HG03432 (cell line): Measurements from ENCODE around the gene IL10RA.
A peak's percentile ranks its signal among the peaks of the same experiment; 100 is the strongest.
"Not testable (repeated sequence)": the region's sequence is repeated elsewhere in the genome, so short reads cannot be mapped to it uniquely, and the experiment has no call there.

Experiments
- ATAC-seq: cut with Tn5 transposase; IDR thresholded peaks from one replicate; pipeline ENCODE4 v1.9.1; 2021; ENCODE audit warnings: mild to moderate bottlenecking, moderate library complexity; ENCODE audit not compliant: unreplicated experiment

The IL10RA gene

DNA sequence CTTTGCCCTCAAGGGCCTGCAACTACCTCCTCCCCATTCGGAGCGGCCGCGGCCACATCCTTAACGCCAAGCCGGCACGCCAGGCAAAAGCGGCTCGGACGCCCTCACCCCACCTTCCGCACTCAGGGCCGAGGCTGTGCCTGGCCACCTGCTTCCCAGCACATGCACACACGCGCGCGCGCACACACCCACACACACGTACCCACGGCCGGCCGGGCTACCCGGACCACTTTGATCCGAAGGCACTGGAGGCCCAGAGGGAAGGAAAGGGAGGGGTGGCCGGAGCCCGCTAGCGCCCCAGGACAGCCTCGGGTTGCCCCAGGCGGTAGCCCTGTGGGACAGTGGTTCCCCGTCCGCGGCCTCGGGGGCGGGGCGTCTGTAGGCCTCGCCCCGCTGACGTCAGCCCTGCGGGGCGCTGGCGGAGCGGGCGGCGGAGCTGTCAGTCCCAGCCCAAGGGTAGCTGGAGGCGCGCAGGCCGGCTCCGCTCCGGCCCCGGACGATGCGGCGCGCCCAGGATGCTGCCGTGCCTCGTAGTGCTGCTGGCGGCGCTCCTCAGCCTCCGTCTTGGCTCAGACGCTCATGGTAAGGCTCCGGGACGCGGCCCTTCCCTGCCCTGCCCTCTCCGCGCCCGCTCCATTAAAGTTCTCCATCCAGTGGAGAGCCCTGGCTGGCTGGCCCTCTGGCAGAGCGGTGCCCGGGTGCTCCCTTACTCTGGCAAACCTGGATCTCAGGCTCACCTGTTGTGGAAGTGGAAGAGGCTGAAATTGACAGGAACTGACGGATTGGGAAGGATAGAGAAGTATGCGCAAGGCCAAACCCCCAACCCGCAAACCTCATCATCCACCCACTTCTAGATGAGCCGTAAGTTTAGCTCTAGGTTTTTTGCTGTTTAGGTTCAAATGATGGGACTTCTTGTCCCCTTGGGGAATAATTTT is at the start of gene IL10RA:
TSS of gene IL10RA (plus strand) at position 442 of the 935 bp plus-strand sequence. CDS start at position 516, 74 bp downstream.
- ATAC-seq = peak; percentile 89

DNA sequence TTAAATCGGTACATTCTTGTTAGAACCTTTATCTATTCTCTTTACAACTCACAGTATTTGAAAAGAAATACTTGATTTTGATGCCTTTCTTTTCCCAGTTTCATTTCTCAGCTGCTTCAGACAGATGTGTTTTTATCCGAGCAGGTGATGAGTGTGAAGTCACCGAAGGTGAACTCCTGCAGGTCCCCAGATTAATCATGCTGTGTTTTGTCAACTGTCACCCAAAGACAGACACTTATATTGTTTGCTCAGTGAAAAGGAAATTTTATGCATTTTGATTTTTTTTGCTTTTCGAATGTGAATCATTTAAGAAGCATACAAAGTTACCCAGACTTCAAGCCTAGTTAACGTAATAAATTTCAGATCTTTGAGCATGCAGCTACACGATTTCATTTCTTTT is 49.2 kb upstream of the IL10RA start:
- no peak for ATAC-seq

DNA sequence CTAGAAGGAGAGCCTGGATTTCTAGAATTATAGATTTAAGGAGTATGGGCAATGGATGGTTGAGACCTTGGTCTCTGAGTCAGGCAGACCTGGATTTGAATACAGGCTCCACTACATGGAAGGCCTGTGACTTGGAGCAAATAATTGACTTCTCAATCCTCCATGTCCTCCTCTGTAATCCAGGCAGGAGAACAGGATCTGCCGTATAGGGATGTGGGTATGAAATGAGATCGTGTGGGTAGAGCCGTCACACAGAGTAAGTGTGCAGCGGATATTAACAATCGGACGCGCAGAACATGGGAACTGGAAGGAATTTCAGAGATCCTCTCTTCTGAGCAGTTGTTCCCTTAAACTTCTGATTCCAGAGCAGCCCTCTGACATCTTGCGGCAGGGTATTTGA is 45.5 kb upstream of the IL10RA start:
- ATAC-seq = no peak

DNA sequence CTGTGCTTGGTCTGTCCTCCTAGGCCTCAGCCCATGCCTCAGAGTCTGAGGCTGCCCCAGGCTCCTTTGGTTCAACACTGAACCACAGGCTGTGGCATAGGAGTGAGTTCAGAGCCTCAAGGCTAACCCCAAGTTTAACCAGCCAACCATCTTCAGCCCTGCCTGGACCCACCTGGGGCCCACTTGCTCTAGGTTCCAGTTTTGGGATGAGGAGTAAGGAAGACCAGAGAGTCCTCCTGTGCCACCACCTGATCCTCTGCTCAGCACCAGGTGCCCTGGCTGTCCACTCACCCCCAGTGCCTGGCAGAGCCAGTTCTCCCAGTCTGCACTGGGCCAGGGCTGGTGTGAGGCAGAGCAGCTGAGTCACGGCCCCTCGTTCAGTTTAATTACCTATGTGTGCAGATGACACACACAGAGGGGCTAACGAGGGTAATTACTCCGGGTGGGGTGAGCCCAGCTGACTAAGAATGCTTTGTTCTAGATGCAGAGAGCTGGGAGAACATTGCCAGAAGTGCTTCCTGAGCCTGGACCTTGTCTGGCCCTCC is 45.0 kb upstream of the IL10RA start:
- no peak for ATAC-seq

DNA sequence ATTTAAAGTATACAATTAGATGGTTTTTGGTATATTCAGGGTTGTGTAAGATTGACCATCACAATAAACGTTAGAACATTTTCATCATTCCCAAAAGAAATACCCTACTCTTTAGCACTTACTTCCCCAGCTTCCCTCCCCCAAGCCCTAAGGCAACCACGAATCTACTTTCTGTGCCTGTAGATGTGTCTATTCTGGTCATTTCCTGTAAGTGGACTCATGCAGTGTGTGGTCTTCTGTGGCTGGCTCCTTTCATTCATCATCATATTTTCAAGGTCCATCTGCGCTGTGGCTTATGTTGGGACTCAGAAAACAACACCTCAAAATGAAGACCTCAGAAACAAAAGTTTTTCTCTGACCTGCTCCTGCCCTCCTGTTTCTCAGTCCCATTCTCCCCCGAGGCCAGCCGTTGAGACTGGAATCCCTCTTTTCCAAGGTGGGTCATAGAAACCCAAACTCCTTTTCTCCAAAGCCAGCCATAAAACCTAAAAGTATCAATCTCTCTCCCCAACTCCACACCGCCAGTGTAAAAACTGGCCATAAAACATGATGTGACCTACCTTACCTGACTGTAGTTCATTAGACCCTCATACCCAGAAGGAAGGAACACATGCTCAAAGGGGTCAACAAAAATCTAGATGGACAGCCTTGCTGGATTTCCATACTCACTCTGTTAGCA is 44.1 kb upstream of the IL10RA start:
- no peak for ATAC-seq

DNA sequence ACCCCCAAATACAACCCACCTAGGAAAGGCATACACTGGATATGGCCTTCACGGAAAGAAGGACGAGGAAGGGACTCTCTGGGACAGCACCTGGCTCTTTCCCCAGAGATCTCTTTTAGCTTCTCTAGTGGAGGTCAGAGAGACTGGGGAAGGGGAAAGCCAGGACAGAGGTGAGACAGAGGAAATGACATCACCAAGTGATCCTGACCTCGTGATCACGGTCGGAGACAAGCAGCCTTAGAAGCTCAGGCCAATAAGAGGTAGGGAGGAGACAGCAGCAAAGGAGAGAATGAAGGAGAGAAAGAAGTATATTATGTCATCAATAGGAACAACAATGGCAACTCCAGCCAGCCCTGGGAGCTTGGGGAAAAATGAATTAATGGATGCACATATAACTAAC is 41.6 kb upstream of the IL10RA start:
- no peak for ATAC-seq

DNA sequence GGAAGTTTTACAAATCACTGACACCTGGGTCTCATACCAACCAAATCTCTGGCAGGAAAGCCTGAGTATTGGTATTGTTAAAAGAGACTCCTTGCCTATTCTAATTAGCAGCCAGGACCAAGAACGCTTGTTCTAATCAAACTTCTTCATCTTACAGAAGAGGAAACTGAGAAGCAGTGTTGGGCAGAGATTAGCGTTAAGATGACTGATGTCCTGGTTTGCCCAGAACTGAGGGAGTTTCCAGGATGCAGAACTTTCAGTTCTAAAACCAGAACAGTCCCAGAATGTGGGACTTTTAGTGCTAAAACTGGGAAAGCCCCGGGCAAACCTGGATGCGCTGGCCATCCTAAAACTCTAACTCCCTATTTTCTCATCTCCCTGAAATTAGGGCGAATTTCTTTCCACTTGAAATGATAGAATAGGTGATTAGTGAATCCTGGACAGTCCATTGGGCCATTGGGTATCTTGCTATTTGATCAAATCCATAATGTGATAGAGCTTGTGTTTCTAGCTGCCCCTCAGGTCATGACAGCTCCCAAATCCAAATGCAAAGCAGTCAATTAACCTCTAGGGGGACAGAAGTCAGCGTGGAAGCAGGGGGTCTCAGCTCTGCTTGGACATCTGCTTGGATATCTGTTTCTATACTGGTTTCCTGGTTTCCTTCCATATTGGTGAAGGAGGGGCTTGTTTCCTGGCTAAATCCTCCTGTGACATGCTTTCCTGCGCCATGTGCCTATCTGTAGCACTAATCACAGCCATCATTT is 41.0 kb upstream of the IL10RA start:
- no peak for ATAC-seq

DNA sequence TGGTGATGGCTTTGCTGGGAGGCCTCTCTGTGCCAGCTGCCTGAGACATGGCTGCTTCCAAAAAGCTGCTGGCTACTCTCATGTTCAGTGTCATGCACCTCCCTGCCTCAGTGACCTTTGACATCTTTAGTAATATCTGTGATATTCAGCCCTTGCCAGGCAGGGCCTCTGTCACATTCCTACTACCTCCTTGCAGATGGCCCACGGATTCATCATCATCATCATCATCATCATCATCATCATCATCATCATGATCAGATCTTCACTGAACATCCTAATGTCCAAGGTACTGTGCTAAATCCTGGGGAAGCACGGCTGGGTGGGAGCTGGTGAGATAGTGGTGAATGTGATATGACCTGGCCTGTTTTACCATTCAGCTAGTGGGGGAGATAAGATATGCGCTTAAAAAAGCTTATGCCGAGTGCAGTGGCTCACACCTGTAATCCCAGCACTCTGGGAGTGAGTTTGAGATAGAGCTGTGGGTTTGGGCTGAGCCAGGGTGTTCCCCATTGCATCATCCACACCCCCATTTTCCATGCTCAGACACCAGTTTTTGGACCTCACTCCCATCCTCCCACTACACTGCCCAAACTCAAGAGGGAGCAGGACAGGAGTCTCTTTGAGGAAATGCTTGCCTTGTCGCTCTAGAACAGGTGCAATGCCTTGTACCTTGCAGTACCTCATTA is 39.9 kb upstream of the IL10RA start:
- peak; percentile 4 for ATAC-seq

DNA sequence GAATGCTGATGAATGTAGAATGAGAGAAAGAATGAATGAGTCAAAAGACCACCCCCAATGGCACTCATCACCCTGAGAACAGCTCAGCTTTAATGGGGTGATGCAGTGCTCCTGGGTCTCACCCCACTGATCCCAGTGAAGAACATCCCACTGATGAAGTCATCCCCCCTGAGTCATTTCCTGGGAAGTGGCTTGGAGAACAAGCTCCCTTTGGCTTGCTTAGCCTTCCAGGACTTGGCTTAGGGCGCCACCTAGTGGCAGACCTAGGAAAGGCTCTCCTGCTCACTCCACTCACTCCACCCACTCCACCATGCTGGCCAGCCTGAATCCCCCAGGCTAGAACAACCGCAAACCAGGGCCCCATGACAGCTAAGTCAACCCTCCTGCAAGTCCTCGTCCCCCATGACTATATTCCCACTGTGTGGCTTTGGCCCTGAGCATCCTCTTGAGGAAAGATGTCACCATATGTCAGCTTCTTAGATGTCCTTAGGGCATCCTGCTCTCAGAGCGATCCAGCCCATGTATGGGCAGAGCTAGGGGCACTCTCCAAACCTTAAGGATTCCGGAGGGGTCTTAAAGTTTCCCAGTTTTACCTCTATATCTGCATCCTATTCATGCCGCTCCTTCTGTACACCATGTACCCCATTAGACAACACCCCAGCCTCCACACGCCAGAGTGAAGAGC is 39.2 kb upstream of the IL10RA start:
- ATAC-seq = peak; percentile 53

DNA sequence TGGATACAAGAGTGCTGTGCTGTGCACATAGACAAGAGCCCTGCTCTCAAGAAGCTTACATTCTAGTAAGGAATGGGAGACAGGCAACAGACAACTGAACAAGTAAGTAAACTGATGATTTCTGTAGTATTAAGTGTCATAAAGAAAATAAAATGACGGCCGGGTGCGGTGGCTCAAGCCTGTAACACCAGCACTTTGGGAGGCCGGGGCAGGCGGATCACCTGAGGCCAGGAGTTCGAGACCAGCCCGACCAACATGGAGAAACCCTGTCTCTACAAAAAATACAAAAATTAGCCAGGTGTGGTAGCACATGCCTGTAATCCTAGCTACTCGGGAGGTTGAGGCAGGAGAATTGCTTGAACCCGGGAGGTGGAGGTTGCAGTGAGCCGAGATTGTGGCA is 38.4 kb upstream of the IL10RA start:
- ATAC-seq = not testable (repeated sequence)

DNA sequence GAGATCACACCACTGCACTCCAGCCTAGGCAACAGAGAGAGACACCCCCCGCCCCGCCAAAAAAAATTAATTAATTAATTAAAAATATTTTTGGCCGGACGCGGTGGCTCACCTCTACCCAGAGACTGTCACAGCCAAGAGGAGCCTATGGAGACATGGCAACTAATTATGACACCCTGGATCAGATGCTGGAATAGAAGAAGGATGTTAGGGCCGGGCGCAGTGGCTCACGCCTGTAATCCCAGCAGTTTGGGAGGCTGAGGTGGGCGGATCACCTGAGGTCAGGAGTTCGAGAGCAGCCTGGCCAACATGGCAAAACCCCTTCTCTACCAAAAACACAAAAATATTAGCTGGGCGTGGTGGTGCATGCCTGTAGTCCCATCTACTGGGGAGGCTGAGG is 37.7 kb upstream of the IL10RA start:
- ATAC-seq = not testable (repeated sequence)

DNA sequence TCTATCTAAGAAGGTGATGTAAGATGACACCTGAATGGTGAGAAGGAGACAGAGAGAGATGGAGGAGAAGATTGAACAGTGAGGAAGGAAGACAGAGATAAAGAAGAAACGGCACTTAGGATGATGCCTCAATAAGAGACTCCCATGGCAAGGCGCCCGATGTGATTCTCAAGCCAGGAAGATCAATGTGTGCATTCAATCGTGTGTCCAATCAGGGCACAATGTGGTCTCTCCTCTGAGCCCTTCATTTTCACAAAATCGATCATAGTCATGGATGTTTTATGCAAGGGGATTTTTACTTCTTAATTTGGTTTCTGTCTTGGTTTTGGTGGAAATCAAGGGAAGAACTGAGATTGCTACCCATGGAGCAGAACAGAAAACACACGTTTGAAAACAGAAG is 37.1 kb upstream of the IL10RA start:
- no peak for ATAC-seq

DNA sequence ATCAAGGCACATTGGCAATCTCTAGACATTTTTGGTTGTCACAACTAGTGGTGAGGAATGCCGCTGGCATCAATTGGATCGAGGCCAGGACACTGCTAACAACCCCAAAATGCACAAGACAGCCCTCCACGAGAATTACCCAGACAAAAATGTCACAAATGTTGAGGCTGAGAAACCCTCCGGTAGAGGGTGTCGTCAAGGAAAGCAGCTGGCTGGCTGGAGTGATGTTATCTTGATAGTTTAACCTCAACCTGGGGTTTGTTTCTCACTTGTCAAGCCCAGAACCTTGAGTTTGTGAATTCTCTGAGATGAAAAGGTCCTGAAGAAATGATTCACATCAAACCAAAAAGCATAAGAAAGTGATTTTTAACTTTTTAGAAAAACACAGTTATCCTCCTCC is 35.9 kb upstream of the IL10RA start:
- ATAC-seq = no peak

DNA sequence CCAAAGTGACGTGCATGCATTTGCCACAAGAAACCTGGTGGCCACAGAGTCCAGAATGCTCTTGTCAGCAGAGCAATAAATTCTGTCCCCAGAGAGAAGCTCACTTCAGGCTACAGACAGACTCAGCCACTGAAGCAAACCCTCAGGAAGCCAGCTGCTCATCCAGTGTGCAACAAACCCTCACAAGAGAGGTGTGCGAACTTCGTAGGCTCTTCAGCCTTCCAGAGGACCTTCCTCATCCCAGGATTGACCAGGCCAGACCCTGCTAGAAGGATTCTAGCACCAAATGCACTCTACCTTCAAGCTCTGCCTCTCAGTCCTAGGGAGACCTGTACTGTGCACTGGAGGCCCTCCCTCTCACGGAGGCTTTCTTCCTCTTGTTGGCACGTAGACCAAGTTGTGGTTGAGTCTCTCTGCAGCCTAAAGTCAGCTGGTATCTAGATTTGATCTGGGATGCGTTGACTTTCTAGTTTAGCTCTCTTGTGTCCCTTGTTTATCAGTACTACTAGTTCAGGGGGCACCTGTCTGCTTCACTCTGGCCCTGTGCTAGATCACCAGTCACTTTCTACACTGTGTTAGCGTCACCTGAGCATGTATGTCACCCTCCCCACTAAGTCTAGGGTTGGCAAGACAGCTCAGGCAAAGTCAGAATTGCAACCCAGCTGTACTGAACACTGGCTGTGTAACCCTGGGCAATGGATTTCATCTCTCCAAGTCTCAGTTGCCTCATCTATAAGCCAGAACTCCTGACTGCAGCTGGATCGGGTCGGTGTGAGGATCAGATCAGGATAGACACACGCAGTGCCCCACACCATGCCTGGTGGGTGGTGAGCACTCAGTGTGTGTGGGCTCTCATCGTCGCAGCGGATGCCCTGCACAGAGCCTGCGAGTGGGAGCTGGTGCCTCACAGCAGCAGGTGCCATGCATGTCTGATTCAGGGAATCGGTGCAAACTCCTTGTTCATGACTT is 34.9 kb upstream of the IL10RA start:
- peak; percentile 56 for ATAC-seq

DNA sequence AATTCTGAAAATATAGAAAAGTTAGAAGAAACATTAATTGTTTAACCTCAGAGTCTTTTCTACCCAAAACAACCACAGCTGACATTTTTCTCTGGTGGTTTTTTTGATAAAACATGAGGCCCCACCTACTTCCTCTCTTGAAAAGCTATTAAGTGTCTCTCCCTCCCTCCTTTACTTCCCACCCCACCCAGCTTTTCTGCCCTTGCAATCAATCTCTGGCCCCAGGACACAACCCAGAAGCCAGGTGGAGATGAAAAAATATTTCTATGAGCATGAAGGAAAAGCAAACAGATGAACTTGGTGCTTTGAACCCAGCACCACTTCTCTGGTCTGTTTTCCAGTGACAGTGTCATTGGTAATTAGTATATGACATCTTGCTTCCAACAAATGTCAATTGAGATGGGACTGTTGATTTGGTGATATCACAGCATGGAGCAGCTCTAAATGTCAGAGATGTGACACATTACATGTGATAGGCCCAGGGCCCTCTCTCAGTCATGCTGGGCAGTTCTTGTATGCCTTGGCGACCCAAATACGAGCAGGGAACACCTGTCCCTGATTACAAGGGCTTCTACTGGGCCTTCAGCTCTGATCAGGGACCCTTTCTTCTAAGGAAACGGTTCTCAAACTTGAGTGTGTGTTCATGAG is 33.0 kb upstream of the IL10RA start:
- ATAC-seq = no peak

DNA sequence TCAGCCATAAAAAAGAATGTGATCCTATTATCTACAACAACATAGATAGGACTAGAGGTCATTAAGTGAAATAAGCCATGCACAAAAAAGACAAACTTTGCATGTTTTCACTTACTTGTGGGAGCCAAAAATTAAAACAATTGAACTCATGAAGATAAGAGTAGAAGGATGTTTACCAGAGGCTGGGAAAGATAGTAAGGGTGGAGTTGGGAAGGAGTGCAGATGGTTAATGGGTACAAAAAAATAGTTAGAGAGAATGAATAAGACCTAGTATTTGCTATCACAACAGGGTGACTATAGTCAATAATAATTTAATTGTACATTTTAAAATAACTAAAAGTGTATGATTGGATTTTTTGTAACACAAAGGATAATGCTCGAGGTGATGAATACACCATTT is 27.2 kb upstream of the IL10RA start:
- no peak for ATAC-seq

DNA sequence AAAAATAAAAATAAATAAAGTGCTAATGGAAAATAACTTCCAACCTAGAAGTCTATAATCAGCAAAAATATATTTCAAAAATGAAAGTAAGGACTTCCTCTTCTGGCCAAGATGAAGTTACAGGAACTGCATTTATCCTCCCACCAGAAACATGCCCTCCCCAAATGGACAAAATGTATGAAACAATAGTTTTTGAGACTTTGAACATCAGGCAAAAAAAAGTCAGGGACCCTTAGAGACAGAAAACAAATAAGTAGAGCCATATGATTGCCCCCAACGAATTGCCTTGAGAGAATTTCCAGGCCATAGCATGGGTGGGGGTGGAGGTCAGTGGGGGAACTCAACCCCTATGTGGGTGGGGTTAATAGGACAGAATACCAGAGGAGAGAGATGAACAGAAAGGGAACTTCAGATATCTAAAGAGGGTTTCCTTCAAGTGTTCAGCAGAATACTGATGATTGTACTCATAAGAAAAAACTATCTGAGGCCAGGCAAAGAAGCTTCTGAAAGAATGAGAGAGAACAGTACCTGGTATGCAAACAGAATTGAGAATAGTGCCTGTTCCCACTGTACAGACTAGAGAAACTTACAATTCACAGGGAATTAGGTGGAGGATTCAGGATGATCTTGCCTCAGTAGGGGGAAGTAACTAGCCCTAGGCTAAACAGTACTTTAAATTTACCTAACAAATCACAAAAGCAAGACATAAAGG is 26.6 kb upstream of the IL10RA start:
- ATAC-seq = no peak

DNA sequence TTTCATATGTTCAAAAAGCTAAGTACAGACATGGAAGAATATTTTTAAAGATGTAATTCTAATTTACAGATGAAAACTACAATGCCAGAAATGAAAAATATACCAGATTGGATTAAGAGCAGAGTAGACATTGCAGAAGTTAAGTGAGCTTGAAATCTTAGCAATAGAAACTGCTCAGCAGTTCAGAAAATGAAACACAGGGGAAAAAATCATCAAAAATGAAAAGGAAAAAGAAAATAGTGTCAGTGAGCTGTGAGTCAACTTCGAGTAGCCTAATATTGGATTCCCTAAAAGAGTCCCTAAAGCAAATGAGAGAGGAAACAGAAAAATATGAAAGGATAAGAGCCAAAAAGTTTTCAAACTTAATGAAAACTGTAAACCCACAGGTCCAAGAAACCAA is 25.8 kb upstream of the IL10RA start:
- no peak for ATAC-seq
